ENCODE results near the gene SORBS1. TPM values are rescaled to one million over a fixed set of nuclear protein-coding genes. Genes with fewer than 3 reads are reported as not detected.

Gene SORBS1
- total RNA-seq, 1 donor from 2014 or later, result 896 TPM

GRCh38 chr10:95321554-95322301 lies 239.4 kb downstream of the SORBS1 start:
- peak overlapping the region; percentile 57 for H3K27ac ChIP-seq (replicated peaks)
- DNase-seq, result no peak
- H3K4me3 ChIP-seq, result no peak overlapping the region
- intact Hi-C loops (cut with micrococcal nuclease), result no loop called here
- peaks cover 74% of the 10 kb centered on the region for H3K4me1 ChIP-seq
- H3K36me3 ChIP-seq, result peaks cover 75% of the 10 kb centered on the region
- H3K9me3 ChIP-seq (replicated peaks), result no peaks in the 10 kb centered on the region
- TF ChIP-seq CTCF (IDR thresholded peaks at IDR 0.05; ENCODE audit: borderline replicate concordance), result no peak
- H3K27me3 ChIP-seq (ENCODE audit: low read depth), result no peaks in the 10 kb centered on the region

GRCh38 chr10:95319239-95319638 lies 241.9 kb downstream of the SORBS1 start:
- no peaks in the 10 kb centered on the region for H3K27me3 ChIP-seq (ENCODE audit: low read depth)
- intact Hi-C loops (cut with micrococcal nuclease), result no loop called here
- no peak for TF ChIP-seq CTCF (IDR thresholded peaks at IDR 0.05; ENCODE audit: borderline replicate concordance)
- H3K9me3 ChIP-seq (replicated peaks), result no peaks in the 10 kb centered on the region
- H3K27ac ChIP-seq (replicated peaks), result no peak overlapping the region
- H3K4me1 ChIP-seq, result peaks cover 74% of the 10 kb centered on the region
- peaks cover 80% of the 10 kb centered on the region for H3K36me3 ChIP-seq
- no peak for DNase-seq
- no peak overlapping the region for H3K4me3 ChIP-seq

- TF ChIP-seq CTCF (IDR thresholded peaks at IDR 0.05; ENCODE audit: borderline replicate concordance), result no peak
- intact Hi-C loops (cut with micrococcal nuclease), result no loop called here
- H3K4me1 ChIP-seq, result peaks cover 66% of the 10 kb centered on the region
- no peak overlapping the region for H3K27ac ChIP-seq (replicated peaks)
- no peaks in the 10 kb centered on the region for H3K27me3 ChIP-seq (ENCODE audit: low read depth)
- no peak overlapping the region for H3K4me3 ChIP-seq
- H3K9me3 ChIP-seq (replicated peaks), result no peaks in the 10 kb centered on the region
- DNase-seq, result no peak
- H3K36me3 ChIP-seq, result peaks cover 55% of the 10 kb centered on the region
Measured at GRCh38 chr10:95315509-95315908, 245.7 kb downstream of the SORBS1 start.

GRCh38 chr10:95314192-95314918 lies 246.8 kb downstream of the SORBS1 start:
- Histone ChIP-seq H3K36me3 (peaks cover 44% of the 10 kb centered on the region), H3K27ac (replicated peaks) (peak overlapping the region; percentile 24), H3K9me3 (replicated peaks) (no peaks in the 10 kb centered on the region), H3K4me3 (no peak overlapping the region), H3K27me3 (ENCODE audit: low read depth) (no peaks in the 10 kb centered on the region), H3K4me1 (peaks cover 67% of the 10 kb centered on the region)
- intact Hi-C loops (cut with micrococcal nuclease), result no loop called here
- TF ChIP-seq CTCF (IDR thresholded peaks at IDR 0.05; ENCODE audit: borderline replicate concordance), result no peak
- no peak for DNase-seq

GRCh38 chr10:95312986-95313495 lies 248.1 kb downstream of the SORBS1 start:
- intact Hi-C loops (cut with micrococcal nuclease), result no loop called here
- no peak for TF ChIP-seq CTCF (IDR thresholded peaks at IDR 0.05; ENCODE audit: borderline replicate concordance)
- no peak for DNase-seq
- Histone ChIP-seq H3K9me3 (replicated peaks) (no peaks in the 10 kb centered on the region), H3K4me1 (peaks cover 80% of the 10 kb centered on the region), H3K36me3 (peaks cover 35% of the 10 kb centered on the region), H3K27me3 (ENCODE audit: low read depth) (no peaks in the 10 kb centered on the region), H3K4me3 (no peak overlapping the region), H3K27ac (replicated peaks) (peak overlapping the region; percentile 54)

Data from left ventricle myocardium inferior (tissue), 1 donor.